ENCODE data around the gene DLG2.

DNA sequence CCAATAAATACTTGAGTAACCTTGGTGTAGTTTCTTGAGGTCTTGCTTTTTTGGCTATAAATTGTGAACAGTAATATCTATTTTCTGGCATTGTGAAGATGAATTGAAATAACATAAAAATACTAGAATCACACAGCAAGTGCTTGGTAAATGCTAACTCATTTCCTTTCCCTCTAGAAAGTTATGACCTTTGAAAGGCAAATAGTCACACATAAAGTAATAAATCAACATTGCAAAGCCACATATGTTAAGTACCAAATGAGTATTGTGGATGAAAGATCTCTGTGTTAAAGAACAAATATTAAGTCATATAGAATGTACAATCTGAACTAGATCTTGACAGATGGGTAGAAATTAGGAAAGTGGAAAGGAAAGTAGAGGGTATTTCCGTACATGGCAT, 1781.3 kb downstream of the DLG2 start:
- no peak for TF ChIP-seq POLR2A (IDR thresholded peaks at IDR 0.05; ENCODE audit: low read depth, low read length)
- TF ChIP-seq RCOR1 (IDR thresholded peaks at IDR 0.05; ENCODE audit: insufficient replicate concordance, low read length) = no peak
- no peak for TF ChIP-seq MAFK (IDR thresholded peaks at IDR 0.05; ENCODE audit: low read depth, low read length)
- TF ChIP-seq, protein P1, sequence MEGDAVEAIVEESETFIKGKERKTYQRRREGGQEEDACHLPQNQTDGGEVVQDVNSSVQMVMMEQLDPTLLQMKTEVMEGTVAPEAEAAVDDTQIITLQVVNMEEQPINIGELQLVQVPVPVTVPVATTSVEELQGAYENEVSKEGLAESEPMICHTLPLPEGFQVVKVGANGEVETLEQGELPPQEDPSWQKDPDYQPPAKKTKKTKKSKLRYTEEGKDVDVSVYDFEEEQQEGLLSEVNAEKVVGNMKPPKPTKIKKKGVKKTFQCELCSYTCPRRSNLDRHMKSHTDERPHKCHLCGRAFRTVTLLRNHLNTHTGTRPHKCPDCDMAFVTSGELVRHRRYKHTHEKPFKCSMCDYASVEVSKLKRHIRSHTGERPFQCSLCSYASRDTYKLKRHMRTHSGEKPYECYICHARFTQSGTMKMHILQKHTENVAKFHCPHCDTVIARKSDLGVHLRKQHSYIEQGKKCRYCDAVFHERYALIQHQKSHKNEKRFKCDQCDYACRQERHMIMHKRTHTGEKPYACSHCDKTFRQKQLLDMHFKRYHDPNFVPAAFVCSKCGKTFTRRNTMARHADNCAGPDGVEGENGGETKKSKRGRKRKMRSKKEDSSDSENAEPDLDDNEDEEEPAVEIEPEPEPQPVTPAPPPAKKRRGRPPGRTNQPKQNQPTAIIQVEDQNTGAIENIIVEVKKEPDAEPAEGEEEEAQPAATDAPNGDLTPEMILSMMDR (conservative IDR thresholded peaks at IDR 0.05; ENCODE audit: low read depth, low read length) = no peak
- TF ChIP-seq MXI1 (IDR thresholded peaks at IDR 0.05; ENCODE audit: borderline replicate concordance, low read depth, low read length) = no peak
- TF ChIP-seq BHLHE40 (IDR thresholded peaks at IDR 0.05; ENCODE audit: low read depth, low read length) = no peak
- TF ChIP-seq, protein P2, sequence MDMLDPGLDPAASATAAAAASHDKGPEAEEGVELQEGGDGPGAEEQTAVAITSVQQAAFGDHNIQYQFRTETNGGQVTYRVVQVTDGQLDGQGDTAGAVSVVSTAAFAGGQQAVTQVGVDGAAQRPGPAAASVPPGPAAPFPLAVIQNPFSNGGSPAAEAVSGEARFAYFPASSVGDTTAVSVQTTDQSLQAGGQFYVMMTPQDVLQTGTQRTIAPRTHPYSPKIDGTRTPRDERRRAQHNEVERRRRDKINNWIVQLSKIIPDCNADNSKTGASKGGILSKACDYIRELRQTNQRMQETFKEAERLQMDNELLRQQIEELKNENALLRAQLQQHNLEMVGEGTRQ (IDR thresholded peaks at IDR 0.05; ENCODE audit: low read depth, low read length) = no peak
- TF ChIP-seq RAD21 (IDR thresholded peaks at IDR 0.05; ENCODE audit: low read length) = no peak
- TF ChIP-seq FOS (IDR thresholded peaks at IDR 0.05; ENCODE audit: low read depth, low read length) = no peak
- TF ChIP-seq SMC3 (IDR thresholded peaks at IDR 0.05; ENCODE audit: low read depth, low read length) = no peak

Measured in IMR-90 (cell line).